ENCODE measurements around the gene DEUP1.
"Not testable (repeated sequence)": the region's sequence is repeated elsewhere in the genome, so short reads cannot be mapped to it uniquely, and the experiment has no call there.

Gene DEUP1

GRCh38 chr11:93291898-93292297 lies 38.6 kb upstream of the DEUP1 start:
- no peak for TF ChIP-seq ZFX (IDR thresholded peaks at IDR 0.05)
- TF ChIP-seq, protein P1, sequence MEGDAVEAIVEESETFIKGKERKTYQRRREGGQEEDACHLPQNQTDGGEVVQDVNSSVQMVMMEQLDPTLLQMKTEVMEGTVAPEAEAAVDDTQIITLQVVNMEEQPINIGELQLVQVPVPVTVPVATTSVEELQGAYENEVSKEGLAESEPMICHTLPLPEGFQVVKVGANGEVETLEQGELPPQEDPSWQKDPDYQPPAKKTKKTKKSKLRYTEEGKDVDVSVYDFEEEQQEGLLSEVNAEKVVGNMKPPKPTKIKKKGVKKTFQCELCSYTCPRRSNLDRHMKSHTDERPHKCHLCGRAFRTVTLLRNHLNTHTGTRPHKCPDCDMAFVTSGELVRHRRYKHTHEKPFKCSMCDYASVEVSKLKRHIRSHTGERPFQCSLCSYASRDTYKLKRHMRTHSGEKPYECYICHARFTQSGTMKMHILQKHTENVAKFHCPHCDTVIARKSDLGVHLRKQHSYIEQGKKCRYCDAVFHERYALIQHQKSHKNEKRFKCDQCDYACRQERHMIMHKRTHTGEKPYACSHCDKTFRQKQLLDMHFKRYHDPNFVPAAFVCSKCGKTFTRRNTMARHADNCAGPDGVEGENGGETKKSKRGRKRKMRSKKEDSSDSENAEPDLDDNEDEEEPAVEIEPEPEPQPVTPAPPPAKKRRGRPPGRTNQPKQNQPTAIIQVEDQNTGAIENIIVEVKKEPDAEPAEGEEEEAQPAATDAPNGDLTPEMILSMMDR (conservative IDR thresholded peaks at IDR 0.05): no peak
- no peak overlapping the region for H3K27ac ChIP-seq

DNA sequence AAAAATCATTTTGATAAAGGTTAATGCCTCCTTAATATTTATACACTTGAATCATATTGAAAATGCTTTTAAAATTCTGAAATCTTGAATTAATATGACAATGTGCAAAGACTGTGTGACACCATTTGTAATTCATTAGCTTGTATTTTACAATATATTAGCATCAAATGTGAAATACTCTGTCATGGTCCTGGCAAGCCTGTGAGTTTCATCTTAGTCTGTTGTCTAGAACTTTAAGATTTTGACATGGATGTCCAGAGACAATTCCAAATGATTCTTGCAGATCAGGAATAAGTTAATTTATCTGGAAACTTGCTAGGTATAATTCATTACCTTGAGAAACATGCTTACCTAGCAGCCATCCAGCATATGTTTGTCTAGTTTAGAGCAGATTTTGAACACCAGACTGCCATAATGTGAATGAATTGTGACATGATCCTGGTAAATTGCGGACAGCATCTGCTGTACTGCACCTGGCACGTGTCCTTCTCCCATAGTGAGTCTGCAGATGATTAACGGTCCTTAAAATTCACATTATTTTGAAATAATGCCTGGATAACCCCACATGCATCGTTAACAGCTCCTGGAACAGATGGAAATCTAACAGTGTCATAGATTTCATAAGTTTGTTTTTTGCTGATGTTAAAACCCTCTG lies 34.5 kb upstream of the DEUP1 start:
- H3K27ac ChIP-seq: no peak overlapping the region
- TF ChIP-seq, protein P1 (conservative IDR thresholded peaks at IDR 0.05): no peak
- TF ChIP-seq ZFX (IDR thresholded peaks at IDR 0.05): no peak

GRCh38 chr11:93303689-93304088 lies 26.9 kb upstream of the DEUP1 start:
- no peak overlapping the region for H3K27ac ChIP-seq
- no peak for TF ChIP-seq ZFX (IDR thresholded peaks at IDR 0.05)
- TF ChIP-seq, protein P1 (conservative IDR thresholded peaks at IDR 0.05): no peak

DNA sequence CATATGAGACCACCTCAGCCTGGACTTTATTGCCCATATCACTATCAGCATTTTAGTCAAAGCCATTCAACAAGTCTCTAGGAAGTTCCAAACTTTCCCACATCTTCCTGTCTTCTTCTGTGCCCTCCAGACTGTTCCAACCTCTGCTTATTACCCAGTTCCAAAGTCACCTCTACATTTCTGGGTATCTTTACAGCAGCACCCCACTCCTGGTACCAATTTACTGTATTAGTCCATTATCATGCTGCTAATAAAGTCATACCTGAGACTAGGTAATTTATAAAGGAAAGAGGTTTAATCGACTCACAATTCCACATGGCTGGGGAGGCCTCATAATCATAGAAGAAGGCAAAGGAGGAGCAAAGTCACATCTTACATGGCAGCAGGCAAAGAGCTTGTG lies 16.1 kb upstream of the DEUP1 start:
- H3K27ac ChIP-seq: not testable (repeated sequence)

- no peak overlapping the region for H3K27ac ChIP-seq
- TF ChIP-seq, protein P1 (conservative IDR thresholded peaks at IDR 0.05): no peak
- TF ChIP-seq ZFX (IDR thresholded peaks at IDR 0.05): no peak
Observed at GRCh38 chr11:93319224-93319839, 11.2 kb upstream of the DEUP1 start.

DNA sequence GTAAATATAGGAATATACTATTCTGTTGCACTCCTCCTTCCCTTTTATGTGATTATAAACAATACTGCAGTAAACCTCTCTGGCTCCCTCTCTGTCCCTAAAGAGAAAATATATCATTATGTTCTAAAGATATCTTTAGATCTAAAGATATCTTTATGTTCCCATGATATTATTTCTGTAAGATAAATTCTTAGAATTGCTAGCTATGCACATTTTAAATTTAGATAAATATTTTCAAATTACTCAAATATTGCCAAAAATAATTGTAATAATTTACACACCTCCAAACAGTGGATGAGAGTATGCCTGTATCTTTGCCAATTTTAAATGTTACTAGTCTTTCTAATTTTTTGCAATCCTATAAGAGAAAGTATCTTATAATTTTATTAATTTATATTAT lies 10.3 kb upstream of the DEUP1 start:
- TF ChIP-seq, protein P1 (conservative IDR thresholded peaks at IDR 0.05): no peak; the same call in 1 of the 2 replicates
- no peak for TF ChIP-seq ZFX (IDR thresholded peaks at IDR 0.05)
- no peak overlapping the region for H3K27ac ChIP-seq

DNA sequence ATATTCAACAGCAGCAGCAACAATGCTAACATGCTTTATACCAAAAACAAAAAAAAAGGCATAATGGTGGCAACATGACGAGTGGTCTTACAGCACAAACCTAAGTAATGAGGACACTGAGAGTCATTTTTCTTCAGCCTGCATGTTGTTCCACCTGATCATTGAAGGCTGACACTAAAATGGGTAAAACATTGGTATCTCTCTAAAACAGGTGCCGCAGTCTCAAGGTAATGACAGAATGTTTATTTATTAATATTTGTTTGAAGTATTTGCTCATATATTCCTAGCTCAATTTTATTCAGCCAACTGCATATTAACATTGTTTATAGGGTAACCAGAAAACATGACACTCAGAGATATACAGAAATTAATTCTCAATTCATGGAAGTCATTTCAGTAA lies 8.3 kb upstream of the DEUP1 start:
- H3K27ac ChIP-seq: no peak overlapping the region
- TF ChIP-seq, protein P1 (conservative IDR thresholded peaks at IDR 0.05): no peak
- TF ChIP-seq ZFX (IDR thresholded peaks at IDR 0.05): no peak

- no peak for TF ChIP-seq ZFX (IDR thresholded peaks at IDR 0.05)
- TF ChIP-seq, protein P1 (conservative IDR thresholded peaks at IDR 0.05): no peak
- no peak overlapping the region for H3K27ac ChIP-seq
Observed at GRCh38 chr11:93323747-93324146, 6.8 kb upstream of the DEUP1 start.

Measured in C4-2B (cell line).